Measurements from ENCODE around the gene SLC25A28.

DNA sequence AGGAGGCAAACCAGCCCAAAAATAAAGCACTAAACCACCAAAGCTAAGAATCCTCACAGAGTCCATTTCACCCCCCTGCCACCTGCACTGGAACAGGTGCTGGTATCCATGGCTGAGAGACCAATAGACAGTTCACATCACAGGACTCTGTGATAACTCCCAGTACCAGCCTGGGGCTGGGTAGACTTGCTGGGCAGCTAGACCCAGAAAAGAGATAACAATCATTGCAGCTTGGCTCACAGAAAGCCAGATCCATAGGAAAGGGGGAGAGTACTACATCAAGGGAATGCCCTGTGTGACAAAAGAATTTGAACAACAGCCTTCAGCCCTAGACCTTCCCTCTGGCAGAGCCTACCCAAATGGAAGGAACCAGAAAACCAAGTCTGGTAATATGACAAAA lies 13.6 kb upstream of the SLC25A28 start:
- TF ChIP-seq, protein P1, sequence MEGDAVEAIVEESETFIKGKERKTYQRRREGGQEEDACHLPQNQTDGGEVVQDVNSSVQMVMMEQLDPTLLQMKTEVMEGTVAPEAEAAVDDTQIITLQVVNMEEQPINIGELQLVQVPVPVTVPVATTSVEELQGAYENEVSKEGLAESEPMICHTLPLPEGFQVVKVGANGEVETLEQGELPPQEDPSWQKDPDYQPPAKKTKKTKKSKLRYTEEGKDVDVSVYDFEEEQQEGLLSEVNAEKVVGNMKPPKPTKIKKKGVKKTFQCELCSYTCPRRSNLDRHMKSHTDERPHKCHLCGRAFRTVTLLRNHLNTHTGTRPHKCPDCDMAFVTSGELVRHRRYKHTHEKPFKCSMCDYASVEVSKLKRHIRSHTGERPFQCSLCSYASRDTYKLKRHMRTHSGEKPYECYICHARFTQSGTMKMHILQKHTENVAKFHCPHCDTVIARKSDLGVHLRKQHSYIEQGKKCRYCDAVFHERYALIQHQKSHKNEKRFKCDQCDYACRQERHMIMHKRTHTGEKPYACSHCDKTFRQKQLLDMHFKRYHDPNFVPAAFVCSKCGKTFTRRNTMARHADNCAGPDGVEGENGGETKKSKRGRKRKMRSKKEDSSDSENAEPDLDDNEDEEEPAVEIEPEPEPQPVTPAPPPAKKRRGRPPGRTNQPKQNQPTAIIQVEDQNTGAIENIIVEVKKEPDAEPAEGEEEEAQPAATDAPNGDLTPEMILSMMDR (IDR thresholded peaks at IDR 0.05), result no peak
- TF ChIP-seq POLR2AphosphoS5 (IDR thresholded peaks at IDR 0.05) (no peak), POLR2A (IDR thresholded peaks at IDR 0.05) (no peak)

All from prostate gland (tissue), 2 donors.